Osteoblast (primary cell): Measurements from ENCODE around the gene TMED9. TPM values are rescaled to one million over a fixed set of nuclear protein-coding genes. Genes with fewer than 3 reads are reported as not detected.
A peak's percentile ranks its signal among the peaks of the same experiment; 100 is the strongest.

Source experiments
- DNase-seq: peaks from one replicate; pipeline ENCODE4 v3.0.0; 2011; ENCODE audit warnings: low spot score, mixed read lengths; ENCODE audit not compliant: insufficient read length; ENCODE audit errors: missing footprints
- H2AFZ ChIP-seq: 2 replicates; pipeline ENCODE4 v1.6.0; 2011; ENCODE audit warnings: mild to moderate bottlenecking, low read length
- H3K27ac ChIP-seq: 2 replicates; pipeline ENCODE4 v1.5.1; 2011; ENCODE audit warnings: mild to moderate bottlenecking, low read depth, low read length, moderate library complexity
- H3K27me3 ChIP-seq: 2 replicates; pipeline ENCODE4 v1.6.0; 2012; ENCODE audit warnings: mild to moderate bottlenecking, control low read depth, inconsistent platforms, low read length, moderate library complexity; ENCODE audit not compliant: insufficient read depth
- H3K36me3 ChIP-seq: 2 replicates; pipeline ENCODE4 v1.5.1; 2011; ENCODE audit warnings: mild to moderate bottlenecking, low read length, control low read depth, moderate library complexity; ENCODE audit not compliant: insufficient read depth
- H3K4me1 ChIP-seq: 2 replicates; pipeline ENCODE4 v1.5.1; 2011; ENCODE audit warnings: mild to moderate bottlenecking, low read length, control low read depth, moderate library complexity; ENCODE audit not compliant: insufficient read depth
- H3K4me2 ChIP-seq: 2 replicates; pipeline ENCODE4 v1.6.0; 2011; ENCODE audit warnings: mild to moderate bottlenecking, low read length; ENCODE audit not compliant: insufficient read depth
- H3K4me3 ChIP-seq: fragments of 200-600 bp; sonication (generic); 3 replicates; pipeline ENCODE4 v1.5.1; 2012; ENCODE audit warnings: mild to moderate bottlenecking, low read length, inconsistent platforms; ENCODE audit not compliant: insufficient read depth
- H3K79me2 ChIP-seq: 2 replicates; pipeline ENCODE4 v1.6.0; 2012; ENCODE audit warnings: mild to moderate bottlenecking, low read length, control low read depth, inconsistent platforms; ENCODE audit not compliant: insufficient read depth
- H3K9me3 ChIP-seq: 2 replicates; pipeline ENCODE4 v1.5.1; 2011; ENCODE audit warnings: low read depth, low read length, control low read depth
- H4K20me1 ChIP-seq: 2 replicates; pipeline ENCODE4 v1.6.0; 2012; ENCODE audit warnings: mild to moderate bottlenecking, low read length, control low read depth; ENCODE audit not compliant: insufficient read depth
- CTCF ChIP-seq: IDR thresholded peaks from 2 replicates; pipeline ENCODE4 v1.5.1; 2011; ENCODE audit warnings: mild to moderate bottlenecking, low read depth, low read length, moderate library complexity; ENCODE audit errors: extremely low read depth
- total RNA-seq: library from RNA; depleted of rRNA; stranded (reverse); fragments of >200 nt; gene quantifications from 2 replicates; pipeline ENCODE4 v1.2.3, GENCODE V29; 2012

TMED9 gene
- total RNA-seq, 1 donor: 96.6 TPM

- H3K4me2 ChIP-seq: peak overlapping the region; percentile 80
- TF ChIP-seq CTCF: no peak
- peaks cover 65% of the 10 kb centered on the region for H3K79me2 ChIP-seq
- H3K27ac ChIP-seq: peak overlapping the region; percentile 53
- no peaks in the 10 kb centered on the region for H3K9me3 ChIP-seq
- H3K36me3 ChIP-seq: peaks cover 6% of the 10 kb centered on the region
- peak; percentile 93 for DNase-seq
- H3K27me3 ChIP-seq: no peaks in the 10 kb centered on the region
- H4K20me1 ChIP-seq: peaks cover 43% of the 10 kb centered on the region
- no peak overlapping the region for H2AFZ ChIP-seq
- H3K4me1 ChIP-seq: peaks cover 20% of the 10 kb centered on the region
- H3K4me3 ChIP-seq: peak overlapping the region; percentile 84
Measured at GRCh38 chr5:177552839-177553455, 39.1 kb upstream of the TMED9 start.

- DNase-seq: peak; percentile 95
- H3K27ac ChIP-seq: peak overlapping the region; percentile 53
- peaks cover 56% of the 10 kb centered on the region for H3K79me2 ChIP-seq
- no peaks in the 10 kb centered on the region for H3K9me3 ChIP-seq
- peaks cover 6% of the 10 kb centered on the region for H3K36me3 ChIP-seq
- peaks cover 2% of the 10 kb centered on the region for H3K27me3 ChIP-seq
- H4K20me1 ChIP-seq: peaks cover 37% of the 10 kb centered on the region
- H2AFZ ChIP-seq: no peak overlapping the region
- peaks cover 20% of the 10 kb centered on the region for H3K4me1 ChIP-seq
- peak overlapping the region; percentile 80 for H3K4me2 ChIP-seq
- peak overlapping the region; percentile 84 for H3K4me3 ChIP-seq
- no peak for TF ChIP-seq CTCF
Measured at GRCh38 chr5:177553671-177554429, 38.2 kb upstream of the TMED9 start.

GRCh38 chr5:177554474-177555111 is 37.4 kb upstream of the TMED9 start, which contains the start of gene FAM193B:
TSS of gene FAM193B (minus strand) at chr5:177554563. CDS start at chr5:177554458, 105 bp downstream.
- peak within 1 kb of the TSS; percentile 89 for H2AFZ ChIP-seq
- peak; percentile 100 for DNase-seq
- peaks cover 20% of the 10 kb centered on the region for H3K4me1 ChIP-seq
- peak within 1 kb of the TSS; percentile 87 for H3K4me2 ChIP-seq
- H3K9me3 ChIP-seq: no peaks in the 10 kb centered on the region
- H4K20me1 ChIP-seq: peaks cover 34% of the 10 kb centered on the region
- TF ChIP-seq CTCF: peak; percentile 24
- peak within 1 kb of the TSS; percentile 53 for H3K27ac ChIP-seq
- peaks cover 50% of the 10 kb centered on the region for H3K79me2 ChIP-seq
- H3K27me3 ChIP-seq: peaks cover 7% of the 10 kb centered on the region
- peaks cover 6% of the 10 kb centered on the region for H3K36me3 ChIP-seq
- peak within 1 kb of the TSS; percentile 84 for H3K4me3 ChIP-seq
